GM11168 (cell line): ENCODE results near the gene PEA15.

Experiments
- in situ Hi-C: fragments of 300-500 bp; cut with MboI; formaldehyde crosslinking; loops from one replicate; pipeline ENCODE4 v1.12.0; 2022; ENCODE audit warnings: low sequenced_read_pairs; ENCODE audit not compliant: unreplicated experiment

The PEA15 gene

GRCh38 chr1:160207118-160207650 is 2.0 kb downstream of the PEA15 start:
- in situ Hi-C loops: no loop called here

DNA sequence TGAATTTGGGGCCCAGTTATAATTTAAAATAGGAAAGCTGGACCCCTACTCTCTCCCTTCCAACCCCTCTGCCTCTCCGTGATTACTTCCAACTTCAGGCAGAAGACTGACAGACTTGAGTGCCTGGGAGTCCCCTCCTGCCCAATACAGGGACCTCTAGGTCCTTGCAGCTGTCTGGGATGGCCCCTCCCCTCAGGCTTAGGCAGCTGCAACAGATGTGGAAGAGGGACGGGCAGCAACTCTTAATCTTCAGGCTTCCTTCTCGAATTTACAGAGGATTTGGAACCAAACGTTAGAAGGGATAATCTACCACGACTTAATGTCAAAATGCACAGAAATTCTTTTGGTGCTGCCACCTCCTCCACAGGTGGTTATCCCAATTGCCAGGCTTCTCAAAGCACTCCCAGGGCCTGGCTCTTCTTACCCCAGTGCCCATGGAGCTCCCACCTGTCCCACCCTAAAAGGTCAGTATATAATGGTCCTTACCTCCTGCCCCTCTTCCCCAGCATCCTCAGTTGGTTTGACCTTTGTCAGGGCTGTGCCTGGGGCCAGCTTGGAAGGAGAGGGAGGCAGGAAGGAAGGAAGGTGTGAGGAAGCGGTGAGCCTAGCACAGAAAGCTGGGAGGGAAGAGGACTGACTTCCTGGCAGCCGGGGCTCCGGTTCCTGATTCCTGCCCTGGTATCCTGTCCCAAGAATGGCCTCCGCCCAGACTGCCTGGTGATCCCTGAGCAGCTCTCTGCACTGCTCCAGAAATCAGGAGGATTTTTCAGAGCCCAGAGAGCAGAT is 2.8 kb downstream of the PEA15 start:
- in situ Hi-C loops: no loop called here

GRCh38 chr1:160208557-160209320 is 3.6 kb downstream of the PEA15 start:
- in situ Hi-C loops: no loop called here

DNA sequence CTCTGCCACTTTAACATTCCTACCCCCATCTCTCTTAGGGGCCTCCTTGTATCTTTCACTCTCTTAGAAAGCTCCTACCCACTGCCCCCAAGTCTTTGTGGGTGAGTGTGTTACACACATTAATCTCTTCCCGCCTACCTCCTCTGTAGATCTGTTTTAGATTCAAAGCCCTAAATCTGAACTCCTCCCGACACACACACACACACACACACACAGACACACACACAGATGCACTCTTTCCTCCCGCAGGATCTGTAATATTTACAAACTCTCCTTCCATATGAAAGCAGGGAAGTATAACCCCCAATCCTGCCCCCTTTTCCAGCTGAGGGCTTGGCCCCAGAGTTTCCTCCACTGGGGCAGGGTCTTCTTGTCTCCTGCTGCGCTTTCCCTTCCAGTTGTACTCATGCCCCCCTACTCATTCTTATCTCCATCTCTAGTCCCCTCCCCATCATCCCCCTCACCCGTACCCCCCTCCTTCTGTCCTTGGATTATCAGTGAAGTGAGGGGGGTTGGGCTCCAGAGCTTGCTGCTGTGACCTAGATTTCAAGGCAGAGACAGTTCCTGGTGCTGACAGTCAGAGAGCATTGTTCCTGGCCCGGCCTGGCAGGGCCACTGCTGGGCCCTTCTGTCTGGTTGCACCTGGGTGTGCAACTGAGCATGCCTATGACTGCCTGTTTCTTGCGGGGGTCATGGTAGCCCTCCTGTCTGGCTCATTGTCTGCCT is 4.3 kb downstream of the PEA15 start:
- in situ Hi-C loops: no loop called here

- in situ Hi-C loops: no loop called here
Measured at GRCh38 chr1:160210561-160210960, 5.4 kb downstream of the PEA15 start.

DNA sequence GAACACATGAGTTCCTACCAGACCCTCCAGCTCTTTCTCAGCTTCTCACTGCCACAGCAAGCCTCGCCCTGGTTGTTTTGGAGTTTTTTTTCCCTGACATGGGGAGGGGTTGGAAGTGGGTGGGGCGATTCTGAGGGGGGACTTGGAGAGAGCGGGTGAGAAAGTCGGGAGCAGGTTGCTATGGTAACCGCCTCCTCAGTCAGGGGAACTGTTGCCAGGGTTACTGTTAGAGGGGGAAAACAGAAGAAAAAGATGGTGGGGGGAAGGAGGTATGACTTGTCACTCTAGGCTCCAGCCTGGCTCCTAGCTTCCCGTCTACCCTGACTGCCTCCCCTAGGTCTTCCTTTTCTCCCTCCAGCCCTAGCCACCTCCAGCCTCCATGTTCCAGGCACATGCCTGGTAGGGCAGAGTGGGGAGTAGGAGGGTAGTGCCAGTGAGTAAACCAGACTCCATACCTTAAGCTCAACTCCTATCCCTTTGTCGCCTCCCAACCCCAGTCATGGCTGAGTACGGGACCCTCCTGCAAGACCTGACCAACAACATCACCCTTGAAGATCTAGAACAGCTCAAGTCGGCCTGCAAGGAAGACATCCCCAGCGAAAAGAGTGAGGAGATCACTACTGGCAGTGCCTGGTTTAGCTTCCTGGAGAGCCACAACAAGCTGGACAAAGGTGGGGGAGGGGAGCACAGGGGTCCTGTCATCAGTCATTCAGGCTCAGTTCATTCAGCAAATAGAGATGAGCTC is 6.0 kb downstream of the PEA15 start:
- in situ Hi-C loops: no loop called here

- in situ Hi-C loops: no loop called here
Measured at GRCh38 chr1:160214481-160215140, 9.4 kb downstream of the PEA15 start.

GRCh38 chr1:160216301-160216700 is 11.1 kb downstream of the PEA15 start:
- in situ Hi-C loops: no loop called here

DNA sequence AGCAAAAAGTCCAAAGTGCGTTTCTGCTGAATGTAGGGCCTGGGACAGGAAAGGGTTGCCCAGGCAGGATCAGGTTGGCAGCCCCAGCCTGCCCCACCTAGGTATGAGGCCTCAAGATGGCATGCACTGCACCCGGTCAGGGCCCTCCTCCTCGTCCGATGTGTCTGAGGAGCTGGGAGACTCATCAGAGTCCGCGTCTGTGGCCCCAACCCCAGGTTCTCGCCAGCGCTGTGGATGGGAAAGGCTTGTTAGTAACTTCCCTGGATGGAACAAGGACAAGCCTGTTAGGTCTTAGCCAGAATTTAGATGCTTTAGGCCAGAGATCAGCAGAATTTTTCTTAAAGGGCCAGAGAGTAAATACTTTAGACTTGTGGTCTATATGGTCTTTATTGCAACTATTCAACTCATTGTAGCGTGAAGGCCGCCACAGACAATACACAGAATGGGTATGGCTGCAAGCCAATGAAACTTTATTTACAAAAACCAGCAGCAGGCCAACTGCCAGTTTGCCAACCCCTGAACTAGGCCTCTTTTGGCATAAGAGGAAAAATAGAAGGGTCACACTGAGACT is 12.4 kb downstream of the PEA15 start:
- in situ Hi-C loops: no loop called here

GRCh38 chr1:160219062-160219929 is 14.1 kb downstream of the PEA15 start:
- in situ Hi-C loops: no loop called here

- in situ Hi-C loops: no loop called here
Measured at GRCh38 chr1:160220301-160220700, 15.1 kb downstream of the PEA15 start.

GRCh38 chr1:160221089-160221488 is 15.9 kb downstream of the PEA15 start:
- in situ Hi-C loops: no loop called here

- in situ Hi-C loops: no loop called here
Measured at GRCh38 chr1:160222546-160222945, 17.4 kb downstream of the PEA15 start.

DNA sequence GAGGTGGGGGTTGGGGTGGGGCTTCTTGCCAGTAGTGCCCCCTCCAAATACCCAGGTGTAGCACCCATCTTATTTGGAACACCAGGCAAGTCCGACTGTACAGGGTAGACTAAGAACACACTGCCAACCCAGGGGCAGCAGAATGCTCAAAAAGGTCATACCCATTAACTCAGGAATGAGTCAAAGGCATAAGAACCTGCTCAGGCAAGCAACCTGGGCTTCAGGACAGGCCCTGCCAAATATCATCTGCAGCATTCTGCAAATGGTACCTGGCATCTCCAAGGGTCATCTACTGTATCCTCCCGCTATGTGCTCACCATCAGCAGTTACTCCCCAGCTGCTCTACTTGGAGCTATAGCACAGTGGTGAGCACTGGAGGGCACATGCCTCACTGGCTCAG is 19.4 kb downstream of the PEA15 start:
- in situ Hi-C loops: no loop called here

- in situ Hi-C loops: no loop called here
Measured at GRCh38 chr1:160225345-160225744, 20.2 kb downstream of the PEA15 start.

DNA sequence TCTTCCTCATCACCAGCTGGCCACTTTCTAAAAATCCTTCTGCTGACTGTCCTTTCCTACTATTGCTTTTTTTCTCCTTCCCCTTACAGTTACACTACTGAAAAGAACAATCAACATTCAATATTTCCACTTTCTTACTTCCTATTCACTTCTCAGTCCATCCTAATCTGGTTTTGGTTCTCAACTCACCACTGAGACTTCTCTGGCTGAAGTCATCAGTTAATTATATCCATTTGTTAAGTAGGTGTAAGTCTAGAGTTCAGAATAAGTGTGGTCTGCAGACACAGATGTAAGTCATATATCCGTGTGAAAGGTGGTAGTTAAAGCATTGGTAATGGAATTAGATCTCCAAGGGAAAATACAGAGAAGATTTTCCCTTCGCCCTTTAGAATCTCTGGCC is 21.4 kb downstream of the PEA15 start:
- in situ Hi-C loops: no loop called here

GRCh38 chr1:160227034-160227433 is 21.9 kb downstream of the PEA15 start:
- in situ Hi-C loops: no loop called here

DNA sequence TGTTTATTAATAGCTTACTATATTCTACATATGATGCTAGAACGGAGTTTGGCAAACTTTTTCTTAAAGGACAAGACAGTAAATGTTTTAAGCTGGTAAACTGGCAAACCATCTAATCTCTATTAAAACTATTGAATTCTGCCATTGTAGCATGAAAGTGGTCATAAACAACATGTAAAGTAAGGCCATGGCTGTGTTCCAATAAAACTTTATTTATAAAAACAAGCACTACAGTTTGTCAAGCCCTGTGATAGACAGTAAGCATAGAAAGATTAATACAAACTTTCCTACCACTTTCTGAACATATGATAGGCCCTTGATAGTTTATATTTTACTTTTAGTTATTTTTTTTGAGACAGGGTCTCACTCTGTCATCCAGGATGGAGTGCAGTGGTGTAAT is 22.4 kb downstream of the PEA15 start:
- in situ Hi-C loops: no loop called here
